ENCODE results near the gene MIEF2.

MIEF2 gene

DNA sequence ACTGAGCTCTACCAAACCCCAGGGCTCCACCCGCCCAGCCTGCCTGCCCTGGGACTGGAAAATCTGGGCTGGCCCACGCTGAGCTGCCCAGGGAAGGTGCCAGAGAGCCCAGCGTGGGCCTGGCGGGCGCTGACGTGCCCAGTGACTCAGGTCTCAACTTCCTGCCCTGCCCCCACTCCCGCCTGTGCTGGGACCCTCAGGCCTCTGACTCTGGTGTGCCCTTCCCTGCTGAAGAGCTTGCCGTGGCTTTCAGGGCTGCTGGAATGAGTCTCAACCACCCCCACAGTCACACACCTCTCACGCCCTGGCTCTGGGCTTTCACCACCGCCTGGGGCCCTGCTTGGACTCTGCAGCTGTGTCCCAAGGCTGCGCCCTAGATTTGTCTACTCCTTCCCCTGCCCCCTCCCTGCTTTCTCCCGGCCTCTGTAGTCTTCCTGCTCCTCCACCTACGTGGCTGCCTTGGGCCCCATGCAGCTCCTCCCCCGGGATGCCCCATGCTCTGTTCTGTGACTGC lies 24.7 kb upstream of the MIEF2 start:
- no peak for DNase-seq (ENCODE audit: low spot score)

GRCh38 chr17:18236494-18236893 lies 24.0 kb upstream of the MIEF2 start:
- no peak for DNase-seq (ENCODE audit: low spot score)

- no peak for DNase-seq (ENCODE audit: low spot score)
Observed at GRCh38 chr17:18237461-18237860, 23.0 kb upstream of the MIEF2 start.

GRCh38 chr17:18238299-18238698 lies 22.2 kb upstream of the MIEF2 start:
- DNase-seq (ENCODE audit: low spot score), result no peak

DNA sequence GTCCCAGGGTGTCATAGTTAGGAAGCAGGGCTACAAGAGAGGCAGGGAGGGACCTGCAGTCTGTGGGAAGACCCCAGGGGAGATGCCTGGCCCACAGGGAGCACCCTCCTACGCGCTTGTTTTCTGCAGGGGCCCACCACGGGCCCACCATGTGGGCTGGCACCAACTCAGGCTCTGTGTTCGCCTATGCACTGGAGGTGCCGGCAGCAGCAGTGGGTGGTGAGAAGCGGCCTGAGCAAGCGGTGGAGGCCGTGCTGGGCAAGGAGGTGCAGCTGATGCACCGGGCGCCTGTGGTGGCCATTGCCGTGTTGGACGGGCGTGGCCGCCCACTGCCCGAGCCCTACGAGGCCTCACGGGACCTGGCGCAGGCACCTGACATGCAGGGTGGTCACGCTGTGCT lies 20.0 kb upstream of the MIEF2 start:
- no peak for DNase-seq (ENCODE audit: low spot score)

GRCh38 chr17:18241229-18241871 lies 19.1 kb upstream of the MIEF2 start:
- DNase-seq (ENCODE audit: low spot score), result no peak

DNA sequence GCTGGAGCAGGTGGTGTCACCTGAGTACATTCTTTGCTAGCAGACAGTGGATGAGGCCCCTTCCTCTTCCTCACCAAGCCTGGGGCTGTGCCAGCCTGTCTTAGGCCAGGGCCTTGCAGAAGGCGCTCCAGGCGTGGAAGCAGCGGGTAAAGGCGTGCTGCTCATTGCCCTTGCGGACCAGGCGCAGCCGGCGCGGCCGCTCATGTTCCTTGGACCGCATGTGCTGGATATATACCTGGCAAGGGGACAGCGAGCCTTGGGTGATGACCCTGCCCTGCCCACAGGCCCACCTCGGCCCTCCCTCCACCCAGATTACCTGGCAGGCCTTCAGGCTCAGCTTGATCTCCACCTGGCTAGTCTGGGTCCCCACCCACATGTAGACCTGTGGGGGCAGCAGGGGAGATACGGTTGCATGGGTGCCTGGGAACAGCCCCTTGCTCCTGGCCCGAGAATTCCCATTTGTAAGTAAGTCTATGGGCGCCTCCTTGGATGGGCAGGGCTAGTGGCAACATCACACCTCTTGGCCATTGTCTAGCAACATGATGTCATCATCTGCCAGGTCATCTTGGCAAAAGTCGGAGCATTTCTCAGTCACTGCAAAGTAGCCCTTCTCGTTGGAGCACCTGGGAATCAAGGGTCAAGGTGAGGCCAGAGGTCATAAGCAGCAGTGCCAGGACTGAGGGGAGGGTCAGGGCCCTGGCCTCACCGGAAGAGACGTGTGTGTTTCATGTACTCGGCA lies 15.3 kb upstream of the MIEF2 start:
- no peak for DNase-seq (ENCODE audit: low spot score)

GRCh38 chr17:18246109-18246725 lies 14.2 kb upstream of the MIEF2 start:
- DNase-seq (ENCODE audit: low spot score), result no peak

DNA sequence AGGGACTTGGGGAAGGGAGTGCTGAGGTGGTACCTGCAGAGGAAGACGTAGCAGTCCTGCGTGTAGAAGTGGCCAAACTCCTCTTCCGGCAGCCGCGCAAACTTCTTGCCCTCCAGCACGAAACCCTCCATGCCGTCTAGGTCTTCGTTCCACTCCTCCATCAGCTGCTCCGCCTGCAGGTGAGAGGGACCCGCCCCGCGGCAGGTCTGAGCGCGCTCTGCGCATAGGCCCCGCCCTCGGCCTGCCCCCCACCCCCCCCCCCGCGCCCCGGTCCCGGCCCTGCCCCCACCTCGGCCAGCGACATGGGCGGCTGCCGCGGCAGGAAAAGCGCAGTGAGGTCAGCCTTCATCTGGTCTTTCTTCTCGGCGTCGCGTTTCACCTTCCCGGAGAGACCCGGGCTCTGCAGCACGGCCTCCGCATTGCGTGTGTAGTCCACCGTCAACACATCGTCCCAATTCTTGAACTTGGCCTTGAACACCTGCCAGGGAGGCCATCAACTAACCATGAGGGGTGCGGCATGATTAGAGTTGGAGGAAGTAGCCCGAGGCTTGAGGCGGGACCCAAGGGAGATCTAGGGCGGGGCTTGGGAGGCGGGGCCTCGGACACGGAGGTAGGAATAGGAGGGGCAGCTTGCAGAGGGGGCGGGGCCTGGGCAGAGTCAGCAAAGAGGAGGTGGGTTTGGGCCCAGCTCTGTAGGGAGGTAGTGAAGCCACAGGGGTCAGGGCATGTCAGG lies 13.4 kb upstream of the MIEF2 start:
- DNase-seq (ENCODE audit: low spot score), result no peak

DNA sequence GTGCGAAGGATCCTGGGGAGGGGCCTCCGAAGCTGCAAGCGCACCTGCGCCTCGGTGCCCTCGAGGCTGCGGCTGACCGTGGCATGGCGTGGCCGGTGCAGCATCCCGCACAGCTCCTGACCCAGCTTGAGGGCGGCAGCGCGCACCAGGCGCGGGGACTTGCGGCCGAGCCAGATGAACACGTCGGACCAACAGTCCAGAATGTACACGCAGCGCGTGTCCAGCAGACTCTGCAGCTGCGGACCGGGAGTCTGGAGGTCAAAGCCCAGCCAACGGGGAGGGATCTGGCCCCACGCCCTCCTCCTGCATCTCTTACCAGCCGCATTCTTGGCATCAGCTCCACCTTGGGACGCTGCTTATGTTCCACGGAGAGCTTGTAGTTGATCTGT lies 12.9 kb upstream of the MIEF2 start:
- no peak for DNase-seq (ENCODE audit: low spot score)

DNA sequence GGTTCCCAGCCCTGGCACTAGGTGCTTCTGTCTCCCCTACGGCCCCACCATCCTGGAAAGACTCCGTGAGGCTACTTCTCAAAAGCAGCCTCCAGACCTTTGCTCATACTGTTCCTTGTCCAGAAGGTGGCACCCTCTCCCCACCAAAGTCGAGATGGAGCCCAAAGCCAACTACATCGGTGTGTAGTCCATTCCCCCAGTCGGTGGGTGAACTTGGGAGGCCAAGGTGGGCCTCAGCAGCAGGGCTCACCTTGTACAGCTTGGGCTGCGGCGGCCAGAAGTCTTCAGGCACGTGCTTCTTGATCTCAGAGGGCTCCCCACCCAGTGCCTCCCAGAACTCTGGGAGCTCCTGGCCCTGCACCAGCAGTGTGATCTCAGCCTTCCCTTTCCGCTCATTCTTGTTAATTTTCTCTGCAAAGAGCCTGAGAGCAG lies 12.1 kb upstream of the MIEF2 start:
- peak; percentile 69 for DNase-seq (ENCODE audit: low spot score)

GRCh38 chr17:18248811-18249210 lies 11.7 kb upstream of the MIEF2 start:
- DNase-seq (ENCODE audit: low spot score), result no peak

GRCh38 chr17:18250259-18250658 lies 10.2 kb upstream of the MIEF2 start:
- DNase-seq (ENCODE audit: low spot score), result no peak

GRCh38 chr17:18250708-18251107 lies 9.8 kb upstream of the MIEF2 start:
- DNase-seq (ENCODE audit: low spot score), result no peak

DNA sequence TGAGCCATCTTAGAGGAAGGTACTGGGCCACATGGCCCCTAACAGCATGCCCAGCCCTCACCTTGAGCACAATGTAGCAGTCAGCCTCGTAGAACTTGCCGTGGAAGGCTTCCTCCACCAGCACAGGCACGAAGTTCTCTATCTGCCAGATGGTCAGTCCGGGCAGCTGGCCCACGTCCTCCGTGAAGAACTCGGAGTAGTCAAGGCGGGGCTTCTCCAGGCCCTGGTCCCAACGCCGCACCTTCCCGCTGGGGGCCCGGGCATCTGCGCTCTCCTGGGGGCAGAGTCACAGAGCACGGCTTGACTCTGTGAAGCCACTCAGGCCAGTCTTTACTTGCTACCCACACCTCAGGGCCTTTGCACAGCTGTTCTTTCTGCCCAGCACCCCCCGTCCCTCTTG lies 9.3 kb upstream of the MIEF2 start:
- DNase-seq (ENCODE audit: low spot score), result no peak

DNA sequence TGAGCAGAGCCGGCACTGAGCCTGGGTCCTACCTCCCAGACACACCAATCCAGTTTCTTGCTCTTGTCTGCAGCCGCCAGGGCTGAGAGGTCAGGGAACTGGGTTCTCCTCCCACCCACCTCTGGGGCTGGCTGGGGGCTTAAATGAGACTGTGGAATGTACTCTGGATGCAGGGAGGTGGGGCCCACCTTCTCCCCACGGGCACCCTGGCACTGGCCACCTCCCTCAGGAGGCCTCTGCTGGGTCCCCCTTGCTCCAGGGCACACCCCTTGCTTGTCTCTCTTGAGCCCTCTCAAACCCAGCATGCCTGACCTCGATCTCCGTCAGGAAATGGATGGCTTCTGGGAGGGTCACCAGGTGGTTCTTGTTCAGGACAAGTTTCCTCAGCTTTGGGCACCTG lies 8.3 kb upstream of the MIEF2 start:
- no peak for DNase-seq (ENCODE audit: low spot score)

- DNase-seq (ENCODE audit: low spot score), result no peak
Observed at GRCh38 chr17:18253187-18253884, 7.1 kb upstream of the MIEF2 start.

DNA sequence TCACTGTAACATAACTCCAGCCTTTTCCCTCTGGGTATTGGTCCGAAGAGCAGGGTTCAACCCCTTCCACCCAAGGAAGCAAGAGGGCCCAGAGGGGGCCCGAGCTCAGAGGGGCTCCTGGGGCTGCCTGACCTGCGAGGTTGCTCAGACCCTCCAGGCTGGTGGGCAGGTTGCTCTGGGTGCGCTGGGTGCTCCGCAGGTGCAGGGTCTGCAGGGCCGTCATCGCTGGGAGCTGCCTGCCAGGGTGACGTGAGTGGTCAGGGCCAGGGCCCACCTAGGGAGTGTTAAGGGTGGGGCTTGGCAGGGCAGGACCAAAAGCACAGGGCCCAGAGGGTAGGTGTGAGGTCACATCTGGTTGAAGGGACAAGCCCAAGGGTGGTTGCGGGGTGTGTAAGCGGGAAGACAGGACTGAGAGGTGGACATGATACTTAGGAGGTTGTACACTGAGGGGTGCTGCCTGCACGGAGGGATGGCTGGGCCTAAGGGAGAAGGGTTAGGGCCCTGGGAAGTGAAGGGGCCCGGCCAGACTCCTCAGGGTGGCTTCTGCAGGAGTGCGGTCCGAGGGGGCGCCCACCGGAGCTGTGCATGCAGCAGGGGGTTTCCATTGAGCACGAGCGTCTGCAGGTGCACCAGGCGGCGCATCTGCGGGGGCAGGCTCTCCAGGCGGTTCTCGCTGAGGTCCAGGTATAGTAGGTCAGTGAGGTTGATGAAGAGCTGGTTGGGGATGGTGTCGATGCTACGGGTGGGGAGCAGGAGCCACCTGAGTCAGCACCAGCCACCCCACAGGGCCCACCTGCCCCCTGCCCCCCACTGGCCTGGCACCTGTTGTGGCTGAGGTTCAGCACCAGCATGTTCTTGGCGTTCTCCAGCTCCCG lies 6.3 kb upstream of the MIEF2 start:
- DNase-seq (ENCODE audit: low spot score), result no peak

DNA sequence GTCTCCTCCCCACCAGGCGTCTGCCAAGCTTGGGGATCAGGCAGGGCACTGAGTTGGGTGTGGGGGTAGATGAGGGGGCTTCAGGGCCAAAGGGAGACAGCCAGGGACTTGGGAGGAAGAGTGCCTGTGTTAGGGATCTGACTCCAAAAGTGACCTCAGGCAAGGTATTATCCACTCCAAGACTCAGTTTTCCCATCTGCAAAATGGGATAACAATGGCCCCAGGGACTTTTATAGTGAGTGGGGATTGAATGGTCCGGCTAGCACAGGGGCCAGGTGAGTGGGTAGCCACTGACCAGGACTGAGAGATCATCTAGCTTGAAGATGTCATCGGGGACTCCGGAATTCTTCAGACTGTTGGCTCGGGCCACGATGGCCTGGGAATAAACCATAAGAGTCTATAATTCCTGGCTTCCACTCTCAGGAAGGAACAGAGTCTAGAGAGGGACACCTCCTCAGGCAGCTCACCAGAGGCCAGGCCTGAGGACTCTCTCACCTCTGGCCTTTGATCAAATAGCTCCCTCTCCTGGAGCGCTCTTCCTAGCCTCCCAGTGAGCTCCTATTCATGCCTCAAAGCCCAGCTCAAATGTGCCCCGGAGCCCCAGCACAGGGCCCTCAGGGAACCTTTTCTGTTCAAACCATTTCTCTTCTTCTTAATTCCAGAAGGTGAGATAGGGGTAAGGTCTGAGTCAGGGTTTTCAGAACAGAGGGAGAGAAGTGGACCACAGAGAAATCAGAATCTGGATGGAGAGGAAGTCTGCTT lies 5.4 kb upstream of the MIEF2 start:
- no peak for DNase-seq (ENCODE audit: low spot score)

DNA sequence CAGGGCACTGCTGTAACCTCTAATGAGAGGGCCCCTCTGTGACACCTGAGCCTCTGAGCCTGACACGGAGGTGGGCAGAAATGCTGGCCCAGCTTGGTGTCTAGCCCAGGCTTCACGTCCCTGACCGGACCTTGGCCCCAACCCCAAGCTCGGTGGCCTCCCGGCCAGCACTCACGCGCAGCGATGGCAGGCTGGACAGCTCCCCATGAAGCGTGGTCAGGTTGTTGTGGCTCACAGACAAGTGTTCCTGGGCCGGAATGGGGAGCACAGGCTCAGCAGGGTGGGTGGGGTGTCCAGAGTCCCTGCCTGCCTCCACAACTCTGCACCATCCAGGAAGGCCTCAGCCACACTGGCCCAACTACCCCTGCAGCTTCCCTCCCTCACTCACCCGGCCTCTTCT lies 4.1 kb upstream of the MIEF2 start:
- no peak for DNase-seq (ENCODE audit: low spot score)
